K562 (cell line): Measurements from ENCODE around the gene PPM1H. TPM values are rescaled to one million over a fixed set of nuclear protein-coding genes. Genes with fewer than 3 reads are reported as not detected.

Experiments used
- ATAC-seq: fragments of 200-7000 bp; cut with Tn5 transposase; 3 replicates; pipeline ENCODE4 v1.9.1; 2020; ENCODE audit warnings: moderate library complexity
- BruUV-seq: library from RNA; stranded (reverse); fragments of 400-500 nt; replicated peaks from 2 replicates; lab custom pipeline; 2021; lab: Mats Ljungman, UMichigan
- CTCF ChIA-PET: fragments of 300-600 bp; formaldehyde crosslinking; extraction: SDS; loops from one replicate; lab custom pipeline; 2021; ENCODE audit warnings: low intra/inter-chr PET ratio; lab: Yijun Ruan, JAX
- POLR2A ChIA-PET: fragments of 300-600, 350-650 bp; sonication (Branson Sonifier 250); formaldehyde crosslinking; extraction: SDS; loops from one replicate; lab custom pipeline; 2021; ENCODE audit warnings: antibody characterized with exemption, inconsistent platforms; lab: Yijun Ruan, JAX
- DNase-seq, 4 experiments: peaks; one replicate each; pipeline versions ENCODE4 v3.0.0 to v3.0.0-alpha.2; 2011 to 2018; ENCODE audit warnings: low spot score in 3 of 4, mixed read lengths in 3 of 4; ENCODE audit errors: extremely low read depth in 1 of 4
- FAIRE-seq: peaks from 2 replicates; lab custom pipeline; 2011; peaks lifted over from hg19 to GRCh38; lab: Jason Lieb, UNC
- H2AFZ ChIP-seq: 2 replicates; pipeline ENCODE4 v1.6.0; 2011; ENCODE audit warnings: low read depth, low read length, control low read depth, inconsistent platforms
- H3K27ac ChIP-seq: fragments of 200-600 bp; 3 replicates; pipeline ENCODE4 v1.8.0; 2011; ENCODE audit warnings: low read depth, mild to moderate bottlenecking, control low read depth, inconsistent platforms, low read length, moderate library complexity, mixed read lengths; ENCODE audit errors: extremely low read depth
- H3K27me3 ChIP-seq, 2 experiments: fragments of 300-600 bp in 1 of 2; 2 replicates in 1 of 2; 3 replicates in 1 of 2; pipeline versions ENCODE4 v1.6.0 to v1.8.0; 2011; ENCODE audit warnings: inconsistent platforms in 2 of 2, low read length in 2 of 2, mild to moderate bottlenecking in 1 of 2, mixed read lengths in 1 of 2, moderate library complexity in 1 of 2; ENCODE audit not compliant: control insufficient read depth in 2 of 2, insufficient read depth in 2 of 2
- H3K36me3 ChIP-seq: fragments of 300-600 bp; 3 replicates; pipeline ENCODE4 v1.8.0; 2011; ENCODE audit warnings: mild to moderate bottlenecking, low read length, inconsistent platforms; ENCODE audit not compliant: control insufficient read depth, insufficient read depth
- H3K4me1 ChIP-seq, 2 experiments: fragments of 200-600 bp in 1 of 2; replicated peaks in 1 of 2; 2 replicates in 1 of 2; 3 replicates in 1 of 2; pipeline versions ENCODE4 v1.5.1 to v1.8.0; 2011; ENCODE audit warnings: inconsistent platforms in 2 of 2, low read length in 2 of 2, mild to moderate bottlenecking in 1 of 2, mixed read lengths in 1 of 2, moderate library complexity in 1 of 2; ENCODE audit not compliant: control insufficient read depth in 2 of 2, insufficient read depth in 2 of 2
- H3K4me2 ChIP-seq: 2 replicates; pipeline ENCODE4 v1.6.1; 2011; ENCODE audit warnings: low read length, control low read depth, inconsistent platforms, mixed read lengths; ENCODE audit not compliant: insufficient read depth
- H3K4me3 ChIP-seq: fragments of 200-600 bp; sonication (generic), shearing (Covaris generic); 2 replicates; pipeline ENCODE4 v1.5.1; 2016; ENCODE audit warnings: control low read depth, inconsistent platforms
- H3K79me2 ChIP-seq: fragments of 200-600 bp; 3 replicates; pipeline ENCODE4 v1.8.0; 2011; ENCODE audit warnings: low read length, inconsistent platforms; ENCODE audit not compliant: control insufficient read depth, insufficient read depth
- H3K9ac ChIP-seq, 2 experiments: 2 replicates each; pipeline versions ENCODE4 v1.6.0 to v1.6.1; 2011; ENCODE audit warnings: low read depth in 2 of 2, low read length in 2 of 2, control low read depth in 1 of 2, inconsistent platforms in 1 of 2, mild to moderate bottlenecking in 1 of 2, mixed read lengths in 1 of 2; ENCODE audit not compliant: insufficient read depth in 1 of 2
- H3K9me1 ChIP-seq: one replicate; pipeline ENCODE4 v1.6.0; 2011; ENCODE audit warnings: inconsistent platforms, mild to moderate bottlenecking, low read length, moderate library complexity; ENCODE audit not compliant: control insufficient read depth, insufficient read depth
- H3K9me3 ChIP-seq: replicated peaks from 2 replicates; pipeline ENCODE4 v1.5.1; 2011; ENCODE audit warnings: low read depth, low read length, inconsistent platforms; ENCODE audit not compliant: control insufficient read depth, insufficient read depth
- H4K20me1 ChIP-seq: replicated peaks from 2 replicates; pipeline ENCODE4 v1.6.1; 2011; ENCODE audit warnings: low read length, inconsistent platforms, mixed read lengths; ENCODE audit not compliant: control insufficient read depth, insufficient read depth
- HIVEP1 ChIP-seq: fragments of 250-450 bp; sonication (Bioruptor Pico); IDR thresholded peaks from 2 replicates; pipeline ENCODE4 v1.4.0; 2020; ENCODE audit warnings: mild to moderate bottlenecking
- LARP7 ChIP-seq: fragments of 450-650 bp; IDR thresholded peaks from 2 replicates; pipeline ENCODE4 v1.6.1; 2016
- ZKSCAN1 ChIP-seq: fragments of 150-350 bp; IDR thresholded peaks from 2 replicates; pipeline ENCODE4 v1.6.1; 2016; ENCODE audit warnings: low read depth, low read length
- ZNF140 ChIP-seq: fragments of 250-450 bp; sonication (Bioruptor Pico); IDR thresholded peaks from 2 replicates; pipeline ENCODE4 v1.8.0; 2021; ENCODE audit warnings: moderate library complexity, mild to moderate bottlenecking, inconsistent platforms
- ZNF146 ChIP-seq: IDR thresholded peaks from one replicate; pipeline ENCODE4 v1.6.1; 2018; ENCODE audit warnings: missing compliant biosample characterization; ENCODE audit not compliant: unreplicated experiment
- WGBS: fragments of 100-300 bp; shearing (Covaris generic); methylation state at CpG from one replicate; pipeline ENCODE4 v1.1.6; 2016; ENCODE audit warnings: low coverage, mixed read lengths; ENCODE audit not compliant: insufficient coverage; ENCODE audit errors: missing lambda C conversion rate; 5-methylcytosine and 5-hydroxymethylcytosine counted together
- in situ Hi-C: fragments of 300-500 bp; cut with MboI; formaldehyde crosslinking; loops from 4 replicates; pipeline ENCODE4 v1.15.0; 2018; ENCODE audit warnings: inconsistent platforms, mixed read lengths
- intact Hi-C: fragments of 100-400 bp; cut with micrococcal nuclease; formaldehyde crosslinking; loops from 2 replicates; pipeline ENCODE4 v1.14.2; 2022
- polyA plus RNA-seq, 8 experiments: library from polyadenylated mRNA; depleted of rRNA in 4 of 8; stranded (reverse) in 5 of 8; unstranded in 3 of 8; fragments of >200 nt; fragmentation: Nextera tagmentation in 2 of 8; fragmentation: Illumina TruSeq in 1 of 8; extraction: Ambion mirVana in 2 of 8; extraction: Trizol in 1 of 8; gene quantifications; 2 replicates each; pipeline versions ENCODE4 v1.2.1 to v1.2.3, GENCODE V29; 2011 to 2014; ENCODE audit warnings: inconsistent platforms in 1 of 8, missing spikeins in 1 of 8
- total RNA-seq, 7 experiments: library from RNA; depleted of rRNA in 6 of 7; stranded (reverse); fragments of >200 nt in 6 of 7; fragmentation: Illumina TruSeq in 2 of 7; extraction: Trizol in 2 of 7; gene quantifications; 2 replicates each; pipeline versions ENCODE4 v1.2.1 to v1.2.3, GENCODE V29; 2011 to 2021; ENCODE audit warnings: low replicate concordance in 1 of 7
- TF ChIP-seq, protein P1 (sequence below): fragments of 200-800 bp; sonication (Bioruptor generic); IDR thresholded peaks from 2 replicates; pipeline ENCODE4 v1.6.1; 2017; ENCODE audit warnings: missing genetic modification characterization, missing compliant biosample characterization

PPM1H gene
- total and polyA plus RNA-seq, 9 of the 15 experiments (the other 6 are each of a cell fraction or from before 2014, with no cell fraction given): 5.3 to 29.3 (median 11.3) TPM

DNA sequence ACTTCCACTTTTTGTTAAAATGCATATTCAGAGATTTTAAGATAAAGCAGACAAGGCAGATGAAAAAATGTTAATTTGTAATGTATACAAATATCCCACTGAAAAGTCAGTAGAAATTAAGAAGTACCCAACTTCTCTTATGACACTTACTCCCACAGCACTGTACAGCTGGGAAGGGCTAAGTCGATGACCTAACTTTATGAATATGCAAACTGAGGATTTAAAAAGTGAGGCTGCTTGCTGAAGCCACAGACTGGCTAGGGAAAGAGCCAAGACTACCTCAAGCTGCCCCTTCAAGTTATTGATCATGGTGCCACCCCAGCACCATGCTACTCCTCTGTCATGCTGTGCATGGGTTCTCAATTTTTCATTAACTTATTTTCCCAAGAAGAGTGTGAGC lies 17.0 kb downstream of the PPM1H start:
- CTCF ChIA-PET: no interaction called here
- H3K9ac ChIP-seq: no peak overlapping the region

More for the DNA sequence above, 17.0 kb downstream of the PPM1H start:
- POLR2A ChIA-PET: interaction anchor here (1.6 to 1.8 kb wide), 2 partner anchors 11 to 12 kb away, joined by 3 to 6 read pairs; no protein-coding TSS in a partner anchor
- Histone ChIP-seq H3K4me2 (no peak overlapping the region), H2AFZ (no peak overlapping the region), H3K9me3 (no peaks in the 10 kb centered on the region), H3K27me3 (no peaks in the 10 kb centered on the region), H3K4me3 (no peak overlapping the region), H3K4me1 (peaks cover 16 to 23% of the 10 kb centered on the region in 2 experiments; a peak in 4 of 5 replicates), H3K36me3 (no peaks in the 10 kb centered on the region), H3K79me2 (peaks cover 7% of the 10 kb centered on the region; the same call in 2 of the 3 replicates), H3K9me1 (no peaks in the 10 kb centered on the region), H4K20me1 (no peaks in the 10 kb centered on the region), H3K27ac (no peak overlapping the region)
- ATAC-seq: 0 out of 3 replicates have a peak, but pooled peaks have one; percentile 20
- BruUV-seq: no TSS peak
- no peak for DNase-seq
- FAIRE-seq: no peak
- in situ Hi-C loops (no loop called here), intact Hi-C loops (no loop called here)
- TF ChIP-seq HIVEP1 (no peak), ZKSCAN1 (no peak), ZNF140 (CRISPR knock-in tag) (no peak), LARP7 (no peak), ZNF146 (peak; percentile 12)
- TF ChIP-seq, protein P1, sequence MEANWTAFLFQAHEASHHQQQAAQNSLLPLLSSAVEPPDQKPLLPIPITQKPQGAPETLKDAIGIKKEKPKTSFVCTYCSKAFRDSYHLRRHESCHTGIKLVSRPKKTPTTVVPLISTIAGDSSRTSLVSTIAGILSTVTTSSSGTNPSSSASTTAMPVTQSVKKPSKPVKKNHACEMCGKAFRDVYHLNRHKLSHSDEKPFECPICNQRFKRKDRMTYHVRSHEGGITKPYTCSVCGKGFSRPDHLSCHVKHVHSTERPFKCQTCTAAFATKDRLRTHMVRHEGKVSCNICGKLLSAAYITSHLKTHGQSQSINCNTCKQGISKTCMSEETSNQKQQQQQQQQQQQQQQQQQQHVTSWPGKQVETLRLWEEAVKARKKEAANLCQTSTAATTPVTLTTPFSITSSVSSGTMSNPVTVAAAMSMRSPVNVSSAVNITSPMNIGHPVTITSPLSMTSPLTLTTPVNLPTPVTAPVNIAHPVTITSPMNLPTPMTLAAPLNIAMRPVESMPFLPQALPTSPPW (CRISPR knock-in tag): 0 out of 2 replicates have a peak, but pooled peaks have one; percentile 20
- WGBS: 0% methylated on average over 1 of the region's 1 CpG
